K562 (cell line): ENCODE results near the gene C2orf69. TPM values are rescaled to one million over a fixed set of nuclear protein-coding genes. Genes with fewer than 3 reads are reported as not detected.

Source experiments
- ATAC-seq: fragments of 200-7000 bp; cut with Tn5 transposase; 3 replicates; pipeline ENCODE4 v1.9.1; 2020; ENCODE audit warnings: moderate library complexity
- BruUV-seq: library from RNA; stranded (reverse); fragments of 400-500 nt; replicated peaks from 2 replicates; lab custom pipeline; 2021; lab: Mats Ljungman, UMichigan
- CTCF ChIA-PET: fragments of 300-600 bp; formaldehyde crosslinking; extraction: SDS; loops from one replicate; lab custom pipeline; 2021; ENCODE audit warnings: low intra/inter-chr PET ratio; lab: Yijun Ruan, JAX
- POLR2A ChIA-PET: fragments of 300-600, 350-650 bp; sonication (Branson Sonifier 250); formaldehyde crosslinking; extraction: SDS; loops from one replicate; lab custom pipeline; 2021; ENCODE audit warnings: antibody characterized with exemption, inconsistent platforms; lab: Yijun Ruan, JAX
- DNase-seq, 4 experiments: peaks; one replicate each; pipeline versions ENCODE4 v3.0.0 to v3.0.0-alpha.2; 2011 to 2018; ENCODE audit warnings: low spot score in 3 of 4, mixed read lengths in 3 of 4; ENCODE audit errors: extremely low read depth in 1 of 4
- FAIRE-seq: peaks from 2 replicates; lab custom pipeline; 2011; peaks lifted over from hg19 to GRCh38; lab: Jason Lieb, UNC
- H2AFZ ChIP-seq: 2 replicates; pipeline ENCODE4 v1.6.0; 2011; ENCODE audit warnings: low read depth, low read length, control low read depth, inconsistent platforms
- H3K27ac ChIP-seq: fragments of 200-600 bp; 3 replicates; pipeline ENCODE4 v1.8.0; 2011; ENCODE audit warnings: low read depth, mild to moderate bottlenecking, control low read depth, inconsistent platforms, low read length, moderate library complexity, mixed read lengths; ENCODE audit errors: extremely low read depth
- H3K27me3 ChIP-seq, 2 experiments: fragments of 300-600 bp in 1 of 2; 2 replicates in 1 of 2; 3 replicates in 1 of 2; pipeline versions ENCODE4 v1.6.0 to v1.8.0; 2011; ENCODE audit warnings: inconsistent platforms in 2 of 2, low read length in 2 of 2, mild to moderate bottlenecking in 1 of 2, mixed read lengths in 1 of 2, moderate library complexity in 1 of 2; ENCODE audit not compliant: control insufficient read depth in 2 of 2, insufficient read depth in 2 of 2
- H3K36me3 ChIP-seq: fragments of 300-600 bp; 3 replicates; pipeline ENCODE4 v1.8.0; 2011; ENCODE audit warnings: mild to moderate bottlenecking, low read length, inconsistent platforms; ENCODE audit not compliant: control insufficient read depth, insufficient read depth
- H3K4me1 ChIP-seq, 2 experiments: fragments of 200-600 bp in 1 of 2; replicated peaks in 1 of 2; 2 replicates in 1 of 2; 3 replicates in 1 of 2; pipeline versions ENCODE4 v1.5.1 to v1.8.0; 2011; ENCODE audit warnings: inconsistent platforms in 2 of 2, low read length in 2 of 2, mild to moderate bottlenecking in 1 of 2, mixed read lengths in 1 of 2, moderate library complexity in 1 of 2; ENCODE audit not compliant: control insufficient read depth in 2 of 2, insufficient read depth in 2 of 2
- H3K4me2 ChIP-seq: 2 replicates; pipeline ENCODE4 v1.6.1; 2011; ENCODE audit warnings: low read length, control low read depth, inconsistent platforms, mixed read lengths; ENCODE audit not compliant: insufficient read depth
- H3K4me3 ChIP-seq: fragments of 200-600 bp; sonication (generic), shearing (Covaris generic); 2 replicates; pipeline ENCODE4 v1.5.1; 2016; ENCODE audit warnings: control low read depth, inconsistent platforms
- H3K79me2 ChIP-seq: fragments of 200-600 bp; 3 replicates; pipeline ENCODE4 v1.8.0; 2011; ENCODE audit warnings: low read length, inconsistent platforms; ENCODE audit not compliant: control insufficient read depth, insufficient read depth
- H3K9ac ChIP-seq, 2 experiments: 2 replicates each; pipeline versions ENCODE4 v1.6.0 to v1.6.1; 2011; ENCODE audit warnings: low read depth in 2 of 2, low read length in 2 of 2, control low read depth in 1 of 2, inconsistent platforms in 1 of 2, mild to moderate bottlenecking in 1 of 2, mixed read lengths in 1 of 2; ENCODE audit not compliant: insufficient read depth in 1 of 2
- H3K9me1 ChIP-seq: one replicate; pipeline ENCODE4 v1.6.0; 2011; ENCODE audit warnings: inconsistent platforms, mild to moderate bottlenecking, low read length, moderate library complexity; ENCODE audit not compliant: control insufficient read depth, insufficient read depth
- H3K9me3 ChIP-seq: replicated peaks from 2 replicates; pipeline ENCODE4 v1.5.1; 2011; ENCODE audit warnings: low read depth, low read length, inconsistent platforms; ENCODE audit not compliant: control insufficient read depth, insufficient read depth
- H4K20me1 ChIP-seq: replicated peaks from 2 replicates; pipeline ENCODE4 v1.6.1; 2011; ENCODE audit warnings: low read length, inconsistent platforms, mixed read lengths; ENCODE audit not compliant: control insufficient read depth, insufficient read depth
- GABPB1 ChIP-seq: sonication (generic); formaldehyde crosslinking; IDR thresholded peaks from 2 replicates; pipeline ENCODE4 v1.8.0; 2022; ENCODE audit warnings: mild to moderate bottlenecking, missing genetic modification reagents
- ZNF318 ChIP-seq, 2 experiments: fragments of 450-650 bp; IDR thresholded peaks; 2 replicates each; pipeline ENCODE4 v1.6.1; 2016; ENCODE audit warnings: mild to moderate bottlenecking in 2 of 2, borderline replicate concordance in 1 of 2, low read depth in 1 of 2, moderate library complexity in 1 of 2
- ZNF407 ChIP-seq: fragments of 450-650 bp; IDR thresholded peaks from 2 replicates; pipeline ENCODE4 v1.6.1; 2016; ENCODE audit warnings: low read depth
- ZNF589 ChIP-seq: fragments of 200-800 bp; sonication (Bioruptor generic); IDR thresholded peaks from 2 replicates; pipeline ENCODE4 v1.6.1; 2016; ENCODE audit warnings: low read depth, missing genetic modification characterization, missing compliant biosample characterization
- WGBS: fragments of 100-300 bp; shearing (Covaris generic); methylation state at CpG from one replicate; pipeline ENCODE4 v1.1.6; 2016; ENCODE audit warnings: low coverage, mixed read lengths; ENCODE audit not compliant: insufficient coverage; ENCODE audit errors: missing lambda C conversion rate; 5-methylcytosine and 5-hydroxymethylcytosine counted together
- in situ Hi-C: fragments of 300-500 bp; cut with MboI; formaldehyde crosslinking; loops from 4 replicates; pipeline ENCODE4 v1.15.0; 2018; ENCODE audit warnings: inconsistent platforms, mixed read lengths
- intact Hi-C: fragments of 100-400 bp; cut with micrococcal nuclease; formaldehyde crosslinking; loops from 2 replicates; pipeline ENCODE4 v1.14.2; 2022
- polyA plus RNA-seq, 8 experiments: library from polyadenylated mRNA; depleted of rRNA in 4 of 8; stranded (reverse) in 5 of 8; unstranded in 3 of 8; fragments of >200 nt; fragmentation: Nextera tagmentation in 2 of 8; fragmentation: Illumina TruSeq in 1 of 8; extraction: Ambion mirVana in 2 of 8; extraction: Trizol in 1 of 8; gene quantifications; 2 replicates each; pipeline versions ENCODE4 v1.2.1 to v1.2.3, GENCODE V29; 2011 to 2014; ENCODE audit warnings: inconsistent platforms in 1 of 8, missing spikeins in 1 of 8
- total RNA-seq, 7 experiments: library from RNA; depleted of rRNA in 6 of 7; stranded (reverse); fragments of >200 nt in 6 of 7; fragmentation: Illumina TruSeq in 2 of 7; extraction: Trizol in 2 of 7; gene quantifications; 2 replicates each; pipeline versions ENCODE4 v1.2.1 to v1.2.3, GENCODE V29; 2011 to 2021; ENCODE audit warnings: low replicate concordance in 1 of 7

C2orf69 gene
- total and polyA plus RNA-seq, 9 of the 15 experiments (the other 6 are each of a cell fraction or from before 2014, with no cell fraction given), result 3.4 to 9.8 (median 5.7) TPM

GRCh38 chr2:199966405-199966804, 55.3 kb downstream of the C2orf69 start (continued):
- TF ChIP-seq ZNF318 (IDR thresholded peaks at IDR 0.05; ENCODE audit: borderline replicate concordance in 1 of 2, low read depth in 1 of 2), result no peak

GRCh38 chr2:199966976-199967375, 55.9 kb downstream of the C2orf69 start:
- DNase-seq (no peak), FAIRE-seq (no peak), ATAC-seq (no peak)
- Histone ChIP-seq H3K9me1 (no peaks in the 10 kb centered on the region), H3K27me3 (no peaks in the 10 kb centered on the region), H3K9me3 (no peaks in the 10 kb centered on the region), H3K9ac (no peak overlapping the region), H3K27ac (no peak overlapping the region), H3K4me1 (no peaks in the 10 kb centered on the region), H3K36me3 (peaks cover 39% of the 10 kb centered on the region), H3K4me3 (no peak overlapping the region), H4K20me1 (no peaks in the 10 kb centered on the region), H3K79me2 (no peaks in the 10 kb centered on the region), H2AFZ (no peak overlapping the region), H3K4me2 (no peak overlapping the region)
- in situ Hi-C loops (loop anchor here (25.0 kb wide), 1 partner anchor 1245 kb away; no protein-coding TSS in a partner anchor), intact Hi-C loops (no loop called here)
- ChIA-PET POLR2A (no interaction called here), CTCF (no interaction called here)
- 100% methylated on average over 1 of the region's 1 CpG for WGBS
- BruUV-seq, result no TSS peak
- TF ChIP-seq GABPB1 (CRISPR knock-in tag) (no peak), ZNF589 (CRISPR knock-in tag) (no peak), ZNF407 (no peak)
